HK-2 (cell line): ENCODE measurements around the gene DNPH1.

ENCODE experiments used
- DNase-seq: peaks from one replicate; pipeline ENCODE4 v3.0.0-alpha.2; 2018; ENCODE audit not compliant: unreplicated experiment

DNPH1 gene

DNA sequence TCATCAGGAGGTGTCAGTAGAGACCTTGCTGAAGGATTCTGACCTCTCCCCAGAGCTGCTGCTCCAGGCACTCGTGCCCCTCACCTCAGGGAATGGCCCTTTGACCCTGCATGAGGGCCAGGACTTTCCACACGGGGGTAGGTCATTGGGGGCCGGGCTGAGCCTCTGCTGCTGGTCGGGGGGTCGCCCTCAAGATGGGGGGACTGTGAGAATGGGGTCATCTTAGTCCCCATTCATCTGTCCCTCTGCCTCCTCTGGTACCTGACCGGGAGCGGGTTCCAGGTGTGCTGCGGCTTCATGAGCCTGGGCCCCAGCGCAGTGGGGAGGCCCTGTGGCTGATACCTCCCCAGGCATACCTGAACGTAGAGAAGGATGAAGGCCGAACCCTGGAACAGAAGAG is 15.8 kb downstream of the DNPH1 start:
- no peak for DNase-seq

DNA sequence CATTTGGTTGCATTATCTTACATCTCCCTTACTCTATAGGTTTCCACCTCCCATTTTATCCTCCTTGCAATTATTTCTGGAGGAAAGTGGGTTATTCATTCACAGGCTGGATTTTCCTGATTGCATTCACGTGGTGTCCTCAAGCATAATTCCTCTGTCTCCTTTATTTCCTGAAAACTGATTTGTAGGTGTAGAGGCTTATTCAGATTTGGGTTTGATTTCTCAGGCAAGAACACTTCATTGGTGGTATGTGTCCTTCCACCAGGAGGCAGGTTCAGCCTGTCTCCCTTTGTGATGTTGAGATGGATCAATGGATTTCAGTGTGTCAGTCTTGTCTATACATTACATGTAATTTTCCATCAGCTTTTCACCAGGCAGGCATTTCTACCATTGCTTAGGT is 17.3 kb downstream of the DNPH1 start:
- DNase-seq, result no peak

DNA sequence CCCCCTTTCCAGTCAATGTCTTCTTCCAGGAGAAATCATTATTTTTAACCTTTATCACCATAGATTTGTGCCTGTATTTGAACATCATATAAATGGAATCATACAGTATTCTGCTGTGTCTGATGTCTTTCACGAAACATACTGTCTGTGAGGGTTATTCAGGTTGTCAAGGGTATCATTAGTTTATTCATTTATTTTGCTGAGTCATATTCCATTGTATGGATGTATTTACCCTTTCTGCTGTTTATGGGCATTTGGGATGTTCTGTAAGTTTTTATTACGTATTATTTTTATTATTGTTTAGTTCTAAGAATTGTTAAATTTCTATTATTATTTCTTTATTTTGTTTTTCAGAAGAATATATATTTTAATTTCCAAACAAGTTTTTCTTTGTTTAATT is 22.0 kb downstream of the DNPH1 start:
- no peak for DNase-seq

DNA sequence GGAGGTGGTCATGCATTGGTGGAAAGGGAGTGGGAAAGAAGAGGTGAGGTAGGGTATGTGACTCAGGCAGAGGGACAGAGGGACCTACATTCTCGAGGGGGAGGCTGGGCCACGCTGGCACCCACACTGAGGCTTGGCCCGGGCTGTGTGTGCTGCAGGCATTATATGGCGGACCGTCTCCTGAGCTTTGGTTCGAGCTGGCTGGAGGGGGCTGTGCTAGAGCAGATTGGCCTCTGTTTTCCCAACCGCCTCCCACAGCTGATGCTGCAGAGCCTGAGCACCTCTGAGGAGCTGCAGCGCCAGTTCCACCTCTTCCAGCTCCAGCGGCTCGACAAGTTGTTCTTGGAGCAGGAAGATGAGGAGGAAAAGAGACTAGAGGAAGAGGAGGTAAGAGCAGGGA is 23.4 kb downstream of the DNPH1 start:
- DNase-seq, result no peak

DNA sequence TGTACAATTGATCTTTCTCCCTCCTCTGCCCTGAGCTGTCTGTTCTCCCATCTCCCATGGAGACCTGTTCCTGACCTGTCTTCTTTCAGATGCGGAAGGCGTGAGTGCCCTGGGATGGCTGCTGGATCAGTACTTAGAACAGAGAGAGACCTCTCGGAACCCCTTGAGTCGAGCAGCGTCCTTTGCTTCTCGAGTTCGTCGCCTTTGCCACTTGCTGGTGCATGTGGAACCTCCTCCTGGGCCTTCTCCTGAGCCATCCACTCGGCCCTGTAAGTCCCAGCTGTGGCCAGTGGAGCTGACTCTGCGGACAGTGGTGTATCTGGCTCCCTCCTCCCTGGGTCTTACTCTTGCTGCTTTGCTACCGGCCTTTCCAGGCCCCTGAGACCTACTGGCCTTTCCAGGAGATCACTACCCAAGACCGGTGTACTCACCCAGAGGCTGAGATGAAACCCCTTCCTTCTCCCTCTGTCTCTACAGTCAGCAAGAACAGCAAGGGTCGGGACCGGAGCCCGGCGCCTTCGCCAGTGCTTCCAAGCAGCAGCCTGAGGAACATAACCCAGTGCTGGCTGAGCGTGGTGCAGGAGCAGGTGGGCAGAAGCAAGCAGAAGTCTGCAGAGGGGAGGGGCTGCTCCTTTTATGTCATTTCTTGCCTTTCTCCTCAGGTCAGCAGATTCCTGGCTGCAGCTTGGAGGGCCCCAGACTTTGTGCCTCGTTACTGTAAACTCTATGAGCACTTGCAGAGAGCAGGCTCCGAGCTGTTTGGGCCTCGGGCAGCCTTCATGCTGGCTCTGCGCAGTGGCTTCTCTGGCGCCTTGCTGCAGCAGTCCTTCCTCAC is 24.8 kb downstream of the DNPH1 start:
- no peak for DNase-seq

DNA sequence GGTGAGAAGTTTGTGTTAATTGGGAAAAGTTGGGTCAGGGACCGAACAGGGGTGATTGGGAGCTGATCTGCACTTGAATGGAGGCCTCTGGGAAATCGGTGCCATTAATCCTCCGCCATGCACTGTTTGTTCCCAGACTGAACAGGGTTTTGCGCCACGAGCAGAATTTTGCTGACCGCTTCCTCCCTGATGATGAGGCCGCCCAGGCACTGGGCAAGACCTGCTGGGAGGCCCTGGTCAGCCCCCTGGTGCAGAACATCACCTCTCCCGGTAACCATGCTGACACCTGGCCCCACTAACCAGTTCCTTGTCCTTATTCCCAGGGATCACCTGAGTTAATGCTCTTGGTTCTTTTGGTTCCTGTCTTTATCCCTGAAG is 25.6 kb downstream of the DNPH1 start:
- no peak for DNase-seq

DNA sequence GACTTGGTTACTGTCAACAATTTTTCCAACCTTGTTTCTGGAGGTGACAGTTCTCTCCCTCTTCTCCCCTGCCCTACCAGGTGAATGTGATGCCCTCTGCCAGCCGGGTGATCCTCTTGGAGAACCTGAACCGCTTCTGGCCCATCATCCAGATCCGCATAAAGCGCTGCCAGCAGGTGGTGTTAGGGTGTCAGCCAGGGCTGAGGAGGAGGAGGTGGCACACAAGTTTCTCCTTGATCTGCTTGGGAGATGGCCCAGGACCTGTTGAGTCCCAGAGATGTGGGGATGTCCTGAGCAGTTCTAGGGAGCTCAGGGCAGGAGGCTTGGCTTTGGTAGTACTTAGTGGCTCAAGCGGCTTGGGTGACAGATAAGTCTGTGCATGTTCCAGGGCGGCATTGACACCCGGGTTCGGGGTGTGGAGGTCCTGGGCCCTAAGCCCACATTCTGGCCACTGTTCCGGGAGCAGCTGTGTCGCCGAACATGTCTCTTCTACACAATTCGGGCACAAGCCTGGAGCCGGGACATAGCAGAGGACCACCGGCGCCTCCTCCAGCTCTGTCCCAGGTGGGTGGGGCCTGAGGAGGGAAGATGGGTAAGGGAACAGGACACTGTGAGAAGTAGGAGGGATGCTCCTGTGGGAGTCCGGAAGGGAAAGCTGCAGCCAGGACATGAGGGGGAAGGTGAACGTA is 26.1 kb downstream of the DNPH1 start:
- DNase-seq, result no peak

DNA sequence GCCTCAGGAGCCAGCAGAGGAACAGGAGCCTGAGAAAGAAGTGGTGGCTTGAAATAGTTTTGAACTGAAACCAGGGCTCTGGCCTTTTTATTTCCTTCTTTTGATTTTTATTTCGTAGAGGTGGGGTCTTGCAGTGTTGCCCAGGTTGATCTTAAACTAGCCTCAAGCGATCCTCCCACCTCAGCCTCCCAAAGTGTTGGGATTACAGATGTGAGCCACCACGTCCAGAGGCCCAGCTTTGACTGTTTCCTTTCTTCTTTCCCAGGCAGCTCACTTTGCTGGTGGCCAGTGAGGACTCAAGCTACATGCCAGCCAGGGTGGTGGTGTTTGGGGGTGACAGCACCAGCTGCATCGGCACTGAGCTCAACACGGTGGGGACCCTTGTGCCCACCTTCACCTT is 26.8 kb downstream of the DNPH1 start:
- no peak for DNase-seq

DNA sequence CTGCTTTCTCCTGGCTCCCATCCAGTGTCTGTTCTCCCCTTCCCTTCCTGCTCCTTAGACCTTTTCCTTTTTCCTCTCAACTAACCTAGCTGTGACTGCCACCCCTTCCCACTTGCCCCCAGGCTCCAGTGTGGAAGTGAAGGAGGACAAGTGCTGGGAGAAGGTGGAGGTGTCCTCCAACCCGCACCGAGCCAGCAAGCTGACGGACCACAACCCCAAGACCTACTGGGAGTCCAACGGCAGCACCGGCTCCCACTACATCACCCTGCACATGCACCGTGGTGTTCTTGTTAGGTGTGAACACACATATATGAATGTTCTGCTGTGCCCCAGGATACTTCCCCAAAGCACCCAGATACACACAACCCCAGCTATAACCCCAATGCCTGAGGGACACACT is 28.7 kb downstream of the DNPH1 start:
- DNase-seq, result no peak

DNA sequence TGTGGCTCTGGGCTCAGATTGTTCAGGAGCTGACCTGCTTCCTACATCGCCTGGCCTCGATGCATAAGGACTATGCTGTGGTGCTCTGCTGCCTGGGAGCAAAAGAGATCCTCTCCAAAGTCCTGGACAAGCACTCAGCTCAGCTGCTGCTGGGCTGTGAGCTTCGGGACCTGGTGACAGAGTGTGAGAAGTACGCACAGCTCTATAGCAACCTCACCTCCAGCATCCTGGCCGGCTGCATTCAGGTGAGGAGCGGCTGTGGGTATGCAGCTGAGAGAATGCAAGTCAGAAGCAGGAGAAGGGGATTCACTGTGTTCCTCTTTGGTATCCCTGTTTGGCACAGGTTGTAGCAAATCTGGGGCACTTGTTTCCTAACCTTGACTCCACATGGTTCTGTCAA is 29.4 kb downstream of the DNPH1 start:
- no peak for DNase-seq

DNA sequence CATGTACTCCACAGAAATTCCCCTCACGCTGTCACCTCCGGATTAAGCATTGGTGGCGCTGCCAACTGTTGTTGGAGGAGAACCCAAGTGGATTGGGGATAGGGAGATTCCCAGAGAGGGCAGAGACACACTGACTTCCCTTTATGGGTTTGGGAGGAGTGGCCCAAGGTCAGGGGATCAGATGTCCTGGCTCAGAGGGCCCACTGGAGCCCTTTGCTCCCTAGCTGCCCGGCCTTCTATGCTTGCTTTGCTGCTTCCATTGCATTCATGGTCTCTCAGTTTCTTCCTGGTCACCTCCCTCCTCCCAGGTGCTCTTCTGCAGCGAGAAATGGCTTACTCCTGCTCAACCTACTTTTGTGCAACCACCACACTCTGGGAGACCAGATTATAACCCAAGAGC is 32.9 kb downstream of the DNPH1 start:
- DNase-seq, result no peak

DNA sequence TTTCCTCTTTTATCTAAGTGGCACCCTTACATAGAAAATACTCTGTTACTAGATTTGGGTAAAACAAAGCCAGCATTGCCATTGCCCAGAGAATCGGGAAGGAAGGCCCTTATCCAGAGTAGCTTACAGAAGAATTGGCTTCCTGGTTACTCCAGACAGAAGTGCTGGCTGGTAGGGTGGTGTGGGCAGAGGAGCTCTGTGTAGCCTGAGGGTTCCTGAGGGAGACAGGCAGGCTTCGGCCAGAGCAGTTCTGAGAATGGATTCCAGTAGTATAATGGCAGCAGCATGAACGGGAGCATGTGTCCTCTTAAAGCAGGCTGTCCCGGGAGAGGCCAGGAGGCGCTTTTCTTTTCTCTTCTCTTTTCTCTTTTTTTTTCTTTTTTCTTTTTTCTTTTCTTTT is 35.4 kb downstream of the DNPH1 start:
- DNase-seq, result no peak

DNA sequence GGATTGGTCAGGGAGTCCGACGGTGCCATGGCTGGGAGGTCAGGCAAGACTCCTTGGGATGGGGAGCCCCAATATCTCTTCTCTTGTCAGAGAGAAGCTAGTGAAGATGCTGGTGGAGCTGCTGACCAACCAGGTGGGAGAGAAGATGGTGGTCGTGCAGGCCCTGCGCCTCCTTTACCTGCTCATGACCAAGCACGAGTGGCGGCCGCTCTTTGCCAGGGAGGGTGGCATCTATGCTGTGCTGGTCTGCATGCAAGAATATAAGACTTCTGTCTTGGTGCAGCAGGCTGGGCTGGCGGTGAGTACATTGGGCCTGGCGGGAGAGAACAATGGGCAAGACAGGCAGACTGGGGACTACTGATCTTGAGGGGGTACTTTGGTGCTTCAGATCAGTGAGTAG is 36.4 kb downstream of the DNPH1 start:
- no peak for DNase-seq

DNA sequence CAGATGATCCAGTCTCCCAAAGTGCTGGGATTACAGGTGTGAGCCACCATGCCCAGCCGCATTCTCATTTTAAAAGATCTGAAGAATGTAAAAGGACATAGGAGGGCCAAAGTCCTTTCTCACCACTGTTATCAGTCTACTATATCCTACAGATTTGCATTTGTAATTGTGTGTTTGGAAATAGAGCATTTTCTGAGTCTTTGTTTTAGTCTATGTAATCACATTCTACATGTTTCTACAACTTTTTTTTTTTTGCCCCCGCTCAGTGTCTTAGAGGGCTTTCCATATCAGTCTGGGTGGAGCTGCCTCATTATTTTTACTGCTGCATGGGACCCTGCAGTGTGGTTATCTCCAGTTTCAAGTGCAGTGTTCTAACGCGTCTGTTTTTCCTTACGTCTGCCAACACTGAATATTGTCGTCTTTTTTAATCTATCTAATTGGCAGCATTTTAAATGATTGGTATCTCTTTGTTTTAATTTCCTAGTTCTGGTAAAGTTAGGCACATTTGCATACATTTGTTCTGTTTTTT is 39.4 kb downstream of the DNPH1 start:
- no peak for DNase-seq

DNA sequence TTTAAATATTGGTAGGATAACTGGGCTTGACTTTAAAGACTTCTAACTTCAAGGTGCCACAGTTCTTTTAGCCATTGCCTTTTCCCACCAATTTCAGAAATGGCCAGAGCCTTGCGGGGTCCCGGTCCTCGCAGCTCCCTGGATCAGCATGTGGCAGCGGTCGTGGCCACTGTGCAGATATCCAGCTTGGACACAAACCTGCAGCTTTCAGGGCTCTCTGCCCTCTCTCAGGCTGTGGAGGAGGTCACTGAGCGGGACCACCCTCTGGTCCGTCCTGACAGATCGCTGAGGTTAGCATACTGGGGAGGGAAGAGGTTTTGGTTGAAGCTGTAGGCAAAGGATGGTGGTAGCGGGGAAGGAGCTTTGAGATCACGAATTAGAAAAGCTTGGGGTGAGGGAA is 40.9 kb downstream of the DNPH1 start:
- no peak for DNase-seq

DNA sequence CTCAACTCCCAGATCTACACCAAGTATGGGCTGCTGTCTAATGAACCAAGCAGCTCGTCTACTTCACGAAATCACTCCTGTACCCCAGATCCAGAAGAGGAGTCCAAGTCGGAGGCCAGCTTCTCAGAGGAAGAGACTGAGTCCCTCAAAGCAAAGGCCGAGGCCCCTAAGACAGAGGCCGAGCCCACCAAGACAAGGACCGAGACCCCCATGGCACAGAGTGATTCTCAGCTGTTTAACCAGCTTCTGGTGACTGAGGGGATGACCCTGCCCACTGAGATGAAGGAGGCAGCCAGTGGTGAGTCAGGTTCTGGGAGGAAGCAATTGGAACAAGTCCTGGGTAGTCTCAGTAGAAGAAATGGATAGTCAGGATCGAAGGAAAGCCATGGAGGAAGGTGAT is 41.5 kb downstream of the DNPH1 start:
- no peak for DNase-seq

DNA sequence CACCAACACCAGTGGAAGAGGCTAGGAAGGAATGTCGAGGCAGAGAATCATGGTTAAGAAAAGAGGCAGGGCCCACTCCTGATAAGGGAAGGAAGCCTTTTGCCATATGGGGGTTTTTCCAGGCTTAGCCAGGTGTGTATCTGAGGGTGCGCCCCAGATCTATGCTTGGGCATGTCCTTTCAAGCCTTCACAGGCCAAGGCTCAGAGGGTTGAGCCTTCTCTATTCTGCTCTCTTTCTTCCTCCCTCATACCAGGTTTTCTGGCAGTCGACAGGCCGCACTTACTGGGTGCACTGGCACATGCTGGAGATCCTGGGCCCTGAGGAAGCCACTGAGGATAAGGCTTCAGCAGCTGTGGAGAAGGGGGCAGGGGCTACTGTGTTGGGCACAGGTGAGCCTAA is 42.6 kb downstream of the DNPH1 start:
- no peak for DNase-seq

DNA sequence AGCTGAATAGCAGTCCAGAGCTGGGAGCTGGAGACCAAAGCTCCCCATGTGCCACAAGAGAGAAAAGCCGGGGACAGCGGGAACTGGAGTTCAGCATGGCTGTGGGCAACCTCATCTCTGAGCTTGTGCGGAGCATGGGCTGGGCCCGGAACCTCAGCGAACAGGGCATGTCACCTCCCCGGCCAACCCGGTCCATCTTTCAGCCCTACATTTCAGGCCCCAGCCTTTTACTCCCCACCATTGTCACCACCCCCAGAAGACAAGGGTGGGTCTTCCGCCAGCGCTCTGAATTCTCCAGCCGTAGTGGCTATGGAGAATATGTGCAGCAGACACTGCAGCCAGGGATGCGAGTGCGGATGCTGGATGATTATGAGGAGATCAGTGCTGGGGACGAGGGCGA is 43.3 kb downstream of the DNPH1 start:
- no peak for DNase-seq

DNA sequence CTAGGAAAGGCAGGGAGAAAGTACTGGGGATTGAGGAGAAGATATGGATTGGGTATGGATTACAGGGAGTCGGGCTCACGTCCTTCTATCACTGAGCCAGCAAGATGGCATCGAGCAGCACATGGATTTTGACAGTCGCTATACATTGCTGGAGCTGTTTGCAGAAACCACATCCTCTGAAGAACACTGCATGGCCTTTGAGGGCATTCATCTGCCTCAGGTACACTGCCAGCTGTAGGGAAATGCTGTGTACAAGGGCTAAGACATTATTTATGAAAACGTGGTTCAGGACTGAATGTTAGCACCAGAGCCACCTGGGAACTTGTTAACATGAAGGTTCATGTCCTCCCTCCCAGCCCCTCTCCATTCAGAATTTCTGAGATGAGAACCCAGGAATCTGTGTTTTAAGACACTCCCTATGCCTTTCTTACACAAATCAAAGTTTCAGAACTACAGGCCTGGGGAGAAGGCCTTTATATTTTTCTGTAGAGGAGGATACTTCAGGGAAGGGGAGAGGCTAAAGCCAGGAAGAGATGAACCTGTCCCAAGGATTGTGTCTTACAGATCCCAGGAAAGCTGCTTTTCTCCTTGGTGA is 43.8 kb downstream of the DNPH1 start:
- DNase-seq, result no peak

DNA sequence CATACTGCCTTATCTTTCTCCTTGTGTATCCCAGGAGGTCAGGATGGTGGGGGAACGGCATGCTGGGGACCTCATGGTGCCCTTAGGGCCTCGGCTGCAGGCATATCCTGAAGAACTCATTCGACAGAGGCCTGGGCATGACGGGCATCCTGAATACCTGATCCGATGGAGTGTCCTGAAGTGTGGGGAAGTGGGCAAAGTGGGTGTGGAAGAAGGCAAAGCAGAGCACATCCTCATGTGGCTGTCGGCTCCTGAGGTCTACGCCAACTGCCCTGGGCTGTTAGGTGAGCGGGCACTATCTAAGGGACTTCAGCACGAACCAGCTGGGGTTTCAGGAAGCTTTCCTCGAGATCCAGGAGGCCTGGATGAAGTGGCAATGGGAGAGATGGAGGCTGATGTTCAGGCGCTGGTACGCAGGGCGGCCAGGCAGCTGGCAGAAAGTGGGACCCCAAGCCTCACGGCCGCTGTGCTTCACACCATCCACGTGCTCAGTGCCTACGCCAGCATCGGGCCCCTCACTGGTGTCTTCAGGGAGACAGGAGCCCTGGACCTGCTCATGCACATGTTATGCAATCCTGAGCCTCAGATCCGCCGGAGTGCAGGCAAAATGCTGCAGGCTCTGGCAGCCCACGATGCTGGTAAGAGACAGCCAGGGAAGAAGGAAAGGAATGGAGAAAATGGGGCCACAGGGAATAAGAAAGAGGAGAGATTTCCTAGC is 44.9 kb downstream of the DNPH1 start:
- no peak for DNase-seq

DNA sequence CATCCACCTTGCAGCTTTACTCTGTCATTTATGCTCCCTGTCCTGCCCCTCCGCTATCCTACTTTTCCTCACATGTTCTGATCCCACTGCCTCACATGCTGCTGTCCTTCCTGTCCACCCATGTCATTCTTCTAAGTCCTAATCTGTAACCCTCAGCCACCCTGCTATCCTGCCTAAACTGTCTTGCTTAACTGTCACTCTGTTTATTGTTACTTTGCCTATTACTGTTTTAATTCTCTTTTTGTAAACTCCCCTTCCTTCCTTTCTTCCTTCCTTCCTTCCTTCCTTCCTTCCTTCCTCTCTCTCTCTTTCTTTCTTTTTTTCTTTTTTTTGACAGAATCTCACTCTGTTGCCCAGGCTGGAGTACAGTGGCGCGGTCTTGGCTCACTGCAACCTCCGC is 45.8 kb downstream of the DNPH1 start:
- no peak for DNase-seq
